Measurements from ENCODE around the gene DTD1.

DTD1 gene

DNA sequence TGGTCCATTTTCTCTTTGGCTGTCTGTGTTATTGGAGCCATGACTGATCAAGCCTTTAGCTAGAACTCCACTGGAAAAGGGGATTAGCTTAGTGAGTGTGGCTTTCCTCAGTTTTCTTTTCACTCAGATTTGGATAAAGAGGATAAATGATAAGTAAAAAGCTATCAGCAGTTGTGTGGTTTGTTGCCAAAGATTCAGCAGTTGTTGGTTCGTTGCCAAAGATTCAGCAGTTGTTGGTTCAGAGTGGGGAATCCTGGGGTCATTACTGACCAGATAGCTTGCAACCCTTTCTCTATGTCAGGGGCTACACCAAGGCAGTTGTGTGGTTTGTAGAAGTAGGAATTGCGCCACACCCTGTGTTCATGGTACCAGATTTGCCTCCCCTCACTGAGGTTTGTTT is 118.1 kb downstream of the DTD1 start:
- no peak for DNase-seq (ENCODE audit: low read depth)

DNA sequence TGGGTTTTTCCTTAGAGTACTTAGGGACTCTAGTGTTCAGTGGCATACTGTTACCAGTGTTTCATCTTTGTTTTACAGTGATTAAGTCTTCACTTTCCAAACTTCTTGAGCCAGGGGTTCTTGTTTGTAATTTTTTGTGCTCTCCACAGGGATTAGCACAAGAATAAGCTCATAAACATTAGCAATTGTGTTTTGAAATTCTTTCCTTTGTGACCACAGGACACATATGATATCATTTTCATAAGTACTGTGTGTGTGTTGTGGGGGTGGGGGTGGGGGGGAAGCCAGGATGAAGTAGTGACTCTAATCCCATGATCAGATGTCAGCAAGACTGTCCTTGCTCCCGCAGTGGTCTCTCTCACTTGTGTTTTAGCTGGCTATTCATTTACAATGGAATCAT is 124.3 kb downstream of the DTD1 start:
- DNase-seq (ENCODE audit: low read depth): no peak

DNA sequence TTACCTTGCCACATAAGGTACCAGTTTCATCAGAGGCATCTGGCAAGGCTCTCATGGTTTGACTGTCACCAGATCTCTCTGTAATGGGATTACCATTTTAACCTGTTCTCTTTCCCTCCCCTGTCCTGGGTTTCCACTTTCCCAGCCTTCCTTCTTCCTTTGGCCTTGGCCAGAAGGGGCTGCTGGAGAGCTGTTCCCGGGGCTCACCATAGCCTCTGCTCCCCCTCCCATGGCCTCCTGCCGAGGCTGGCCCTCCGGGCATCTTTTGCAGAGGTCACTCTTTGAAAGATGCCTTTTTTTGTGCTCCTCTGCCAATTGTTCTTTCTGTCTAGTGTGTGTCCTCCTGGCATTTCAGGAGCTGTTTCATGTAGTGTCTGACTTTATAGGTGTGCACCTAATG is 125.0 kb downstream of the DTD1 start:
- DNase-seq (ENCODE audit: low read depth): no peak

DNA sequence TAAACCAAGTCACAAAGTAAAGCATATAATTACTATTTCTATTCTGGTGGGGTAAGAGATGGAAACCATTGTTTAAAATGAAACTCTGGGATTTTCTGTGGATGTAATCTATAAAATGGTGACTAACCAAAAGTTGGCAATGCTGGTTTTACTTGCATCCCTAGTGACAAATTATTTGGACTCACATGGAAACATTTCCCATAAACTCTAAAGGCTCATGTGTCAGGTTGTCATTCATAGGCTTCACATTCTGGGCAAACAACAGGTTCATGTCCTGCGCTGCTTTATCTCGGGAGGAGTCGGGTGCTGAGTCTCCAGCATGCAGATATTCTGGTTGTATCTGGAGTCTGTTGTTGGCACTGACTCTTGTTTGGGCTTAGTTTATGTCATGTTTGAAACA is 127.7 kb downstream of the DTD1 start:
- no peak for DNase-seq (ENCODE audit: low read depth)

DNA sequence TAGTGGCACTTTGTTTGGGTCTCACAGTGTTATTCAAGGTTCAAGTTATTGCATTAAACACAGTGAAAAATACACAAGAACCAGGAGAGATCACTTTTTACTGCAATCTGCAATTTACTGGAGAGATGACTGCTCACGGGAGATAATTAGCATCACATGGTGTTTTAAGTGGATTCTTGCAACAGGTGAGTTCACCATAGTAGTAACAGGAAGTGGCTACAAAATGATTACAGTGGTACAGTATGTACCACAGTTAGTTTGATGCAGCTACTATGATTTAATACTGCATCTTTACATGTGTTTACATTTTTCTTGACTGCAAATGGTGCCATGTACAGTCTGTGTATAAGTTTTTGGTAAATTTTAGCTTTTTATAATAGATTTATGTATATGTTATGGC is 129.2 kb downstream of the DTD1 start:
- no peak for DNase-seq (ENCODE audit: low read depth)

DNA sequence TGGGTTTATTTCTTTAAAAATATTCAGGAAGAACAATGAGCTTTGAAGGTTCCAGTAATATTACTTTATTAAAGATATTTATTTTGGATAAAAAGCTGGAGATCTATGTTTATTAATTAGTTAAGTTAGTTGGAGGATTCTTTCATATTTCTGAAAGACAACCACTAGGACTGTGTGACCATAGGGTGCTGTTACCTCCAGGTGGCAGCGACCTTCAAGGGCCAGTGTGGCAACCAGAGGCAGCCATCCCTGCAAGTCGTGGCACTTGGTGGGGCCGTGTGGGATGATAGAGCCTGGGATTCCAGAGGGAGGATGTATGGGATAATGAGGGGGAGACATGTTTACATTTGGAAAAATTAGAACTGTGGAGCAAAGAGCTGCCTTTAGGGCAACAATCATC is 130.3 kb downstream of the DTD1 start:
- DNase-seq (ENCODE audit: low read depth): no peak

DNA sequence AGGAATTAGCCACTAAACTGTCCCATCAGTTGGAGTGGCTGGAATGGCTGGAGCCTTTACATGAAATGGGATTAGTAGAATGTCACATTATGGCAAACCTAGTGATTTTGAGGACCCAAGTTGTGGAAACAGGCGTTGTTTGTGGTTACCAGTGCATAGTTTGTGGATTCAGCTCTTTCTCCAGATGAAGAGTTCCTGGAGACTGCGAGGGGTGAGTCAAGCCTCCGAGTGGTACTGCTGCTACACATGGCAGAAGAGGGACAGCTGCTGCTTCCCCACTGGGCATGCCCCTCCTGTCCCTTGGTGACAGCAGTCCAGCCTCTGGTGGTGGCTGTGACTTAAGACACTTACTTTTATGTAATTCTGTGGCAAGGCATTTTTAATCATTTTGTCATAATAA is 131.6 kb downstream of the DTD1 start:
- no peak for DNase-seq (ENCODE audit: low read depth)

DNA sequence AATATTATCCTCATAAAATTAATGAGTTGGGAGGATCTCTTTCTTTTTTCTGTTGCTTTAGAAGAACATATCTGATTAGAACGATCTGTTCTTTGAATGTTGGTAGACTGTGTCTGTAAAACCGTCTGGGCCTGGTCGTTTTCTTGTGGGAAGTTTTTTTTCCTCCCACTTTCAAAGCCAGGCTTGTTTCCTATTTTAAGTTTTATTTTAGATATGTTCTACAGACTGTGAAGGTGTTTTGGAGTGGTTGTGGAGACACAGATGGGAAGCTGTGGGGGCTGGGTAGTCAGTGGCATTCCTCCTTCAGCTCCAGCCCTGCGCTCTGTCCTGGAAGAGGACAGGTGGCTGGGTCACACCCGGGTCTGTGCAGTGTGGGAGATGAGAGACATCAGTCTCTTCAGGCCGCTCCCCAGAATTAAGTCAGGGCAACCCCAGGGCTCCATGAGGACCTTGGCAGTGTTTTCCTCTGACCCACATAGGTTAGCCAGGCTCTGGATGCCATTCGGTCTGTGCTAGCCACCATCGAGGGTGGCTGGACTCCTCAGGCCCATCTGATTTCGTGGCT is 133.8 kb downstream of the DTD1 start:
- no peak for DNase-seq (ENCODE audit: low read depth)

DNA sequence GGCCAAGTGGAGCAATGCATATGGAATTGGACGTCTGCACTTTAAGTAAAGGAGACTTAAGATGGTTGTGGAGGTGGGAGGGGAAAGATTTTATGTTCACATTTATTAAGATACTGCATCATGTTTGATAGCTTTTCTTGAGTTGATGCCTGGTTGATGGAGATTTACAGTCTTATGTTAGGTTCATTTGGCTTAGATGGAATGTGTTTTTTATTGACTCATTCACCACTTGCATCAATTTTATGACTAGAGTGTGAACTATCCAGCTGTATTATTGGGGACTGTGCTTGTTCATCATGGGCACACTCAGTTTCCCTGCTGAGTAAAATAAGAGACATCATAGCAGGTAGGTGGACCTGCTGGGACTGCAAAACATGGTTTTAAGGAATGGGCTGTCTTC is 134.5 kb downstream of the DTD1 start:
- DNase-seq (ENCODE audit: low read depth): no peak

DNA sequence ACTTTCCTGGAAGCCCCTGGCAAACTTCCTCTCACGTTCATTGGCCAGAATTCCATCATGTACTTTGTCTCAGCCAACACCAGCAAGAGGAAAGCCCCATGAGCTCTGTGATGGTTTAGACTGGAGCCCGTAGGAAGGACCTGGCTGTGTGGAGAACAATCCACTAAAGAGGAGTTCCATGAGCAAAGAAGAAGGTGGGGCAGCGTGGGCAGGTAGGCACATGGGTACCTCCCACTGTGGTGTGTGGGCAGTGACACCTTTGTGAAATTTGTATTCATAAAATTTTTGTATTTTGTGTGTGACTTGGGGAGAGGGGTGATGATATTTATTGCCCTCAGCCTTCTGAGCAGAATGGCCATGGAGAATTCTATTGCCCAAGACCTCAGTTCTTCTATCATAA is 136.2 kb downstream of the DTD1 start:
- no peak for DNase-seq (ENCODE audit: low read depth)

DNA sequence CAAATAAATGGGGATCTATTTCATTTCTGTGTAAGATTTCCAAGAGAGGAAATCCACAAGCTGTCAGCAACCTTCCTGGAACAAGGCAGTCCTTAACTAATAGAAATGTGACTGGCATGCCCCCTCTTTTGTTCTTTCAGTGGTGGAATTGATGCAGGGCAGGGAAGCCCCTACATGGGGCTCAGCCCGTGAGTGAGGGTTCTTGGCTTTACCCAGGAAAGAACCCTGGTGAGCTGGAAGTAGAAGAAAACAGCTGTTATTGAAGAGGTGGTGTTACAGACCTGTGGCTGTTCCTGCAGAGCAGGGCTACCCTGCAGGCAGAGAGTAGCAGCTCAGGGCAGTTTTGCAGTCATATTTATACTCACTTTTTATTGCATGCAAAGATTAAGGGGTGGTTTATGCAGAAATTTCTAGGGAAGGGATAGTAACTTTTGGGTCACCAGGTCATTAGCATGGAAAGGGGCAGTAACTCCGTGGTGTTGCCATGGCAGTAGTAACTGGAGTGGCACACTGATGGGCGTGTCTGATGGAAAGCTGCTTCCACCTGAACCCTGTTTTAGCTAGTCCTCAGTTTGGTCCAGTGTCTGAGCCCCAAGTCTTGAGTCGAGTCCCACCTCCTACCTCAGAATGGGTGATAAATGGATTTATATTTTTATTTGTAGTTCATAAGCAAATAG is 137.1 kb downstream of the DTD1 start:
- no peak for DNase-seq (ENCODE audit: low read depth)

DNA sequence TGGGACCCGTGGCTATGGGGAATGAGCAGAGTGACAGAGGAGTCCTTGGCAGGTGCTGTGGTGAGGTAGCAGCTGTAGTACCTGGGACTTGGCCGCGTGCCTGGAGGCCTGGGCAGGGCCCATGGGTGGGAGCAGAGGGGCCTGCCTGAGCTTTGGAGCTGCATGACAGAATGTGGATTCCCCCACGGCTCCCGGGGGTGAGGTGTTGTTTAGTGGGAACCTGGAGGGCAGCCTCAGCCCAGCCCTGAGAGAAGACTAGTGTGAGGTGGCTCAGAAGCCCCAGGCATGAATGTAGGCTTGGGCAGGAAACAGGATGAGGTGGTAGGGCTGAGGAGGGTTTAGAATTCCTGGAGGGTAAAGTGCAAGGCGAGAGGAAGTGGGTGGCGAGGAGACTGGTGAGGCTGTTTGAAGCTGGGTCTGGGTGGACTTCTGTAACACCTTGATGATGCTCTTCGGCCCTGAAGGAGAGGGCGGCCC is 139.2 kb downstream of the DTD1 start:
- no peak for DNase-seq (ENCODE audit: low read depth)

DNA sequence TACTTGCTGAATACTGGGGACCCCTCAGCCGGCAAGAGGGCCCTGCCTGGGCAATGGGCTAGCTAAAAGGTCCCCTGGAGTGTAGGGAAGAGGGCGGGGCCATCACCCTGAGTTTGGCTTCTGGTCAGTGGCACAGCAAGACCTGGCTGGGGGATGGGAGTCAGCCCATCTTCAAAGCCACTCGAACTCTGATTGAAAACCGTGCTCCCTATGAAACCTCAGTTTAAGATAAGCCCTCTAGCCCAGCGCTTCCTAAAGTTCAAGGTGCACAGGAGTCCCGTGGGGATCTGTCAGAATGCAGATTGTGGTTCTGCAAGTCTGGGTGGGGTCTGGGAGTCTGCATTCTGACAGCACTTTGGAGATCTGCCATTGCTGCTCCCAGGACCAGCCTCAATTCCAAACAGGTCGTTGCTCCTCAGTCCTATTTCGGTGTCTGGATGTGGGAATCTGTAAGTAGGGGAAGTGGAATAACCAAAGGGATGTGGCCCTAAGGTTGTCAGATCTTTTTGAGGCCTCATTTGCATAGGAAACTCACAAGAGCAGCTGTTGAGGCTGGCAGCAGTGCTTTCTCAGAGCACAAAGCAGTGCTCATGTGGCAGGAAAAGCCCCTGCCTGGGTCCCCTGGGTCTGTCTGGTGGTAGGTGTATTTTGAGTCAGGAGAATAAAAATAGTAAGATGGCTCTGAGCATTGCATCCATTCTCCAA is 140.5 kb downstream of the DTD1 start:
- DNase-seq (ENCODE audit: low read depth): no peak

DNA sequence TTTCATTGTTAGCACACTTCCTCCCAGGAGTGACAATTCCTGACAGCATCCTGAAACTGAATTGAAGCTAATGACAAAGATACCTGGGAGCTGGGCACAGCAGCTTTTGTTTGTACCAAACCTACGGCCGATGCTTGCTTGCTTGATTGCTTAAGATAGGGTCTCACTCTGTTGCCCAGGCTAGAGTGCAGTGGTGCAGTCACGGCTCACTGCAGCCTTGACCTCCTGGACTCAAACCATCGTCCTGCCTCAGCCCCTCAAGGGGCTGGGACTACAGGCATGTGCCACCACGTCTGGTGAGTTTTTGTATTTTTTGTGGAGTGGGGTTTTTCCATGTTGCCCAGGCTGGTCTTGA is 141.0 kb downstream of the DTD1 start:
- no peak for DNase-seq (ENCODE audit: low read depth)

DNA sequence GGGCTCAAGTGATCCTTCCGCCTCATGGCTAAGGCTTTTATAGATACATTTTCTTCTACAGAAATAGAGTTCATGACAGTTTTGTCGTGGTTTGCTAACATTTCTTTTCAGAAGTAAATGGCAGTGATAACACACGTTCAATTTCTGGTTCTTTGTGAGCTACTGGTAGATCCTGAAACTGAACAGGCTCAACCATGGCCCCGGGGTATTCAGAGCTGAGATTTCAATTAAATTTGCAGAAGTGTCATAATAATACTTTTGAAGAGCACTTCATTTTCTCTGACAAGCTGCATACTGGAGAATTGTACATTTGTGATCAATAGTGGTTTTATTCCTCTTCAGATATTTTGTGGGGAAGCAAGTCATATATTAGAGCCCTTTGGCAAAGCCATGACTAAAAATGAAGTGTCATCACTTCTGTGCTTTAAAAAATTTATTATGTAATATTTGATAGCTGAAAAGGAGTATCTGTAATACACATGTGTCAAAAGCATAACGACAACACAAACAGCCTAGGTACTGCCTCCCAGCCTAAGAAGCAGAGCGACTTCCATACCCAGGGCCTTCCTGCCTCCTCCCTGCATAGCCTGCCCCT is 141.5 kb downstream of the DTD1 start:
- no peak for DNase-seq (ENCODE audit: low read depth)

DNA sequence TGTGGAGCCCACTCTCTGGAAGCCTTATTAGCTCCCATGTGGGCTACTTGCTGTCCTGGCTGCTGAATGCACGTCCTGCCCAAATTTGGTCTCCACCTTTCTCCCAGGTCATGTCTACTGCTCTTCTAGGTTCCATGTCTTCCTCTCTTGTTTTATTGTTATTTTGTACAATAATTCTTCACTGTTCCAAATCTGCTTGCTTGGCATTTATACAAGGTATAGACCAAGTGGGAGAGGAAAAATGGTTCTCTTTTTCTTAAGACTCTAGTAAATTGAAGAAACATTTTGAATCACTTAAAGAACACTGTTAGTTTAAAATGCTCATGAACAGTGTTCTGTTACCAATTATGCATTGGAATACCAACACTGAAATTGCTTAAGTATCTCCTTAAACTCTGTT is 144.1 kb downstream of the DTD1 start:
- DNase-seq (ENCODE audit: low read depth): no peak

DNA sequence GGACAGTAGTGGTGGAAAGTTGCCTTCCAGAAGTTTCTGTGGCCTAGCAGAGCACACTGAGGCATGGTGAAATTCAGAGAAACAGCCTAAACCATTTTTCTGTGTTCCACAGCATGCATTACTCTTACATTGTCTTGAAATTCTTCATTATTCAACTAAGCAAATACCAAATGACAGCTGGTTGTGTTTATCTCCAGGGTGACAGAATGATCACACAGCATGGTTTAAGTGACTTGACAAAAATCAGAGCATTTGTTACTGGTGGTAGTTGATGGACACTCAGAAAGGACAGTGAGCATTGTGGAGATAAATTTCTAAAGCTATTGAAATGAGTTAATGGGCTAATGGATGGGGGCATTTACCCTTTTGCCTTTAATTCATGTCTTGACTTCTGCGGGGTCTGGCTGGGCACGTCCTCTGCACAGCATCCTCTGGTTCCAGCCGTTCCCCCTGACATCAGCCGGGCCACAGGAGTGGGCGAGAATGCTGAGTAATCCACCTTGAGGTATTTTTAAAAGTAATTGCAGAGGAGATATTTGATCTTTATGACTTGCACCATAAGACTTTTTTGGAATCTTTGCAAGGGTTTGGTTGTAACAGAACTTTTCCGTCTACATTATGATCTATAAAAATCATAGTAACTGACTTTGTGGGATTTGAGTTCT is 146.8 kb downstream of the DTD1 start:
- no peak for DNase-seq (ENCODE audit: low read depth)

DNA sequence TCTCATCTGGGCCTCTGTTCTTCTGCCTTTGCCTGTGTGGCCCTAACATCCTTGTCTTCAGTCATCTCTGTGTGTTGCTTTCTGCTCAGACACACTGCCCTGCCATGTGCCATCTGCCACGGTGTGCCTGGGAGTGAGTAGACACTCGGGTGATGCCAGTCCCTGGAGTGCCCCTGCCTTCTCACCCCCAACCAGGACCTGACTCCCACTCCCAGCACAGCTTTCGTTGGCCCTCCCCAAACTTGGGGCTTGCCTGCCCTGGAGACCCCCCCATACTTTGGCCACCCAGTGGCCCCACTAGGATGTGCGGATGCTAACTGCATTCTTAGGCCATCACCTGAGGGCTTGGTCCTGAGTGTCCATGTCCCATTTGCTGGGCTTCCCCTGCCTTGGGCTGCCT is 149.3 kb downstream of the DTD1 start:
- DNase-seq (ENCODE audit: low read depth): no peak

DNA sequence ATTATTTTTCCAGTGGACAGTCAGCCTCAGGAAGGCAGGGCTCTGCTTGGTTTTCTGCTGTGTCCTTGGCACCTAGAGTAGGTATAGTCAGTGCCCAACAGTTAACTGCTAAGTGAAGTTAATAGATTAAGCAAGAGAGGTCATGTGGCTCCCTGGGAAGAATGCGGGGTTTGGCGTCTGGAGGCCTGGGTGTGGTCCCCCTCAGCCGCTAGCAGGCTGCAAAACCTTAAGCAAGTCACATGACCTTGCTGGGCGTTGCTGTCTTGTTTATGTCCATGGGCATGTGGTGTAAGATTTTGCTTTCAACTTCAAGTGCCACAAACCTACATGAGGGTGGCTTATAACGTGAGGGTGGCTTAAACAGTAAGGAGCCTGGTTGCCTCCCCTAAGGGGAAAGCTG is 150.2 kb downstream of the DTD1 start:
- DNase-seq (ENCODE audit: low read depth): no peak

DNA sequence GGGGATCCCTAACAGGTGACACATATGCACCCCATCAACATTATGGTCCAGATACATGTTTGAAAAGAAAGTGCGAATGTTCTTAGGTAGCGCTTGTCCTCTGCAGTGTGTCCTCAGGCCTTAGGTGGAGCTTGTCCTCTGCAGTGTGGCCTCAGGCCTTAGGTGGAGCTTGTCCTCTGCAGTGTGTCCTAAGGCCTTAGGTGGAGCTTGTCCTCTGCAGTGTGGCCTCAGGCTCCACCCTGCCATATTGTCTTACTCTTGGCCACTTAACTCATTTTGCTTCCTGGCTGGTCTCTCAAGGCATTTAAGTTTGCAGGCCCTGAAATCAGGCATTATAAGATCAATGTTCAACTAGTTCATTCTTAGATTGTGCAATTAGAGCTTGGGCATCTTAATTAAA is 151.0 kb downstream of the DTD1 start:
- no peak for DNase-seq (ENCODE audit: low read depth)

DNA sequence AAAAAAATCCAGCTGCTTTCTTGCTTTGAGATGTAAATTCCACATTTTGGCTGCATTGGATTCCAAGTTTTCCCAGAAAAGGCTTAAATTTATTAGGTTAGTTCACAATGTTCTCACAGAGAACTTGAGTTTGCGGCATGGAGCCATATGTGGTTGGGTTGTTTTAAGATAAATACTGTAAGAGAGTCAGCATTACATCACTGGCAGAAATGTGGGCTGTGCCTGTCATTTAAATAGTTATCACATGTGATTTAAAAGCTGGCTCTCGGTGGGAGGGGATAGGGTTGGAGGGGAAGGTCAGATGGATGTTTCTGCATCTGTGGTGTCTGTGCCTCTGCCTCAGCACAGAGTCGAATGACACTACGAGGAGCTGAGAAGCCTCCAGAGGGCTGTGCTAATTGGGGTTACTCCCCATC is 151.9 kb downstream of the DTD1 start:
- no peak for DNase-seq (ENCODE audit: low read depth)

DNA sequence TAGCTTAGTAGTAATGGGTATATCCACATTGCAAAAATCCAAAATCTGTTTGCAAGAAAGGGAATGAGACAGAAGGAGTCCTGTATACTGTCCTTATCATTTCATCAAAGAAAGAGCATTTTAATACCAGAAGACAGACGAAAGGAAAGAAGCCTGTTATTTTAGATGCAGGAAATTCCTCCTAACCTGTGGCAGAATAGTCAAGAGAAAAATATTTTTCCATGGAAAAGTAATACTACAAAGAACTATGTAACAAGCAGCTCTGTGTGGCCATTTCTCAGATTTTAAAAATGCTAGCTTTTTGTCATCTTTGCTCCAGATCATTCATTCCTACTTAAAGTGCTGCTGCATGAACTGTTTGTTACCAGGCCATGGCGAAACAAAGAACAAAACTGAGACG is 152.9 kb downstream of the DTD1 start:
- no peak for DNase-seq (ENCODE audit: low read depth)

DNA sequence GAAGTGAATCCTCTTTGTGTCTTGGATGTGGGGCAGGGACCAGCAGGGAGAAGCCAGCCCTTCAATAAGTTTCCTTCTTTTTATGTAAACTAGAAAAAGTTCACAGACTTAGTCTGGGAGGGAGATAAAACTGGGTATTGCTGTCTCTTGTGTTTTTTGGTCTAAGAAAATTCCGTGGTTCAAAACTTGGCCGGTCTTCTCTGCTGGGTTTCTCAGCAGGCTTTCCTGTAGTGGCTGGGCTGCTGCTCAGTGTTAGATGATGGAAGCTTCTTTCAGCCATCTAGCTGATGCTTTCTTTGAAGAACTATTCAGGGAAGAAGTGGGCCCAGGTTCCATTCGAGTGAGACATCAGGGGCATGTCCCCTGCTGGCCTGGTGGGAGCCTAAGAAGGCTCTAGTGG is 155.0 kb downstream of the DTD1 start:
- DNase-seq (ENCODE audit: low read depth): no peak

All from stimulated activated CD8-positive, alpha-beta memory T cell treated with anti-CD3 and anti-CD28 coated beads, Interleukin-4, amount 100 ng/mL, for 24 hours (primary cell).